ENCODE results near the gene ZNF710.
A peak's percentile ranks its signal among the peaks of the same experiment; 100 is the strongest.
"Not testable (repeated sequence)": the region's sequence is repeated elsewhere in the genome, so short reads cannot be mapped to it uniquely, and the experiment has no call there.

Gene ZNF710

DNA sequence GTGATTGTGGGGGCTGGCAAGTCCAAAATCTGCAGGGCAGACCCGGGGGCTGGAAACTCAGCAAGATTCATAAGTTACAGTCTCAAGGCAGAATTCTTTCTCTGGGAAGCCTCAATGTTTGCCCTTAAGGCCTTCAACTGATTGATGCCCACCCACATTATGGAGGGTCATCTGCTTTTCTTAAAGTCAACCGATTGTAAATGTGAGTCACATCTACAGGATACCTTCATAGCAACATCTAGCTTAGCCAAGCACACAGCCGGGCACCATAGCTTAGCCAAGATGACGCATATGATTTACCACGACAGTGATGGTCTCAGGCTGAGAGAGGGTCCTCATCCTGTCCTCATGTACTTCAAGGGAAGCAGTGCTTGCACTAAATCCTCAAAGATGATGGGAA lies 57.7 kb downstream of the ZNF710 start:
- DNase-seq (ENCODE audit: low read depth in 1 of 2, low spot score in 1 of 2), result no peak

DNA sequence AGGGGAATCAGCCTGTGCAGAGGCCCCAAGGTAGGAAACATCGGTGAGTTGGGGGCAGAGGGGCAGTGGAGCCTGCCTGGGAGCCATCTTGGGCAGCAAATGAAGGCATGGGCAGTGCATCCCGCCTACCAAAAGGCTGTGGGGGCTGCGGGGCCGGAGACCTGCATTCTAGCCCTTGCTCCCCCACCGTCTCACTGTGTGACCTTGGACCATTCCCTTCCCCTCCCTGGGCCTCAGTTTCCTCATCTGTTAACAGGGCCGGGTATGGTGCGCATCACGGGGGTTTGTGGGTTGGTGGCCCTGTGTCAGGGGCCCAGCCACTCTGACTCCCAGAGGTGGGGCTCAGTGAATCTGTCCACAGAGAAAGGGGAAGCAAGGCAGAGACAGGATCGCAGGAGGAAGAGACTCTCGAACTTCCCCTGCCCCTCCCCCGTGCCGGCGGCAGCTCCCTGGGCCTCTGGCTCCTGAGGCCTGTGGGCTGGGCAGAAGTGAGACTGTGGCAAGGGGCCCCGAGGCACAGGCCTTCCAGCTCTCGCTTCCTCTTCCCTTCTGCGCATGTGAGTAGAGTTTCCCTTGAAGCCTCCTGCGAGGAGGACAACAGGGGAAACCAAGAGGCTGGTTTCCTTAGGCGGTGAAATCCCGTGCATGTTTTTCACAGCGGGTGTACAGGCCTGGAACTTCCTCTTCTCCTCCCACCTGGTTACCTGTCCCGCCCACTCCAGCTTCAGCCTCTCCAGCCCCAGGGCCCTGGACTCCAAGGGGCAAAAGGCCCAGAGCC lies 58.3 kb downstream of the ZNF710 start:
- DNase-seq (ENCODE audit: low read depth in 1 of 2, low spot score in 1 of 2), result peak; percentile 29 to 51

DNA sequence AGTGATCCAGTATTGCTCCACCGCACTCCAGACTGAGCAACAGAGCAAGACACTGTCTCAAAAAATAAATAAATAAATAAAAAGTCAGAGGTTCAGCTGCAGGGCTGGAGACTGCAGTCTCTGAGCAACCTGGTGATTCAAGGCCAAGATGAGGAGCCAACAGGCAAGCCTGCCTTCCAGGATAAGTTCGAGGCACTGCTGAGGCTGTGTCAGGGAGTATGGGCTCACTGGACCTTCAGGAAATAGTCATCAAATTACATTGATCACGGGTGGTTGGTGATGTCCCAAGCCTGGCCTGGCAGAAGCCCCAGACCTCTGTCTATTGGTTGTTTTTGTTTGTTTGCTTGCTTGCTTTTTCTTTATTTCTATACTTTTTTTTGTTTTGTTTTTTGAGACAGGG lies 59.7 kb downstream of the ZNF710 start:
- DNase-seq (ENCODE audit: low read depth in 1 of 2, low spot score in 1 of 2), result no peak

DNA sequence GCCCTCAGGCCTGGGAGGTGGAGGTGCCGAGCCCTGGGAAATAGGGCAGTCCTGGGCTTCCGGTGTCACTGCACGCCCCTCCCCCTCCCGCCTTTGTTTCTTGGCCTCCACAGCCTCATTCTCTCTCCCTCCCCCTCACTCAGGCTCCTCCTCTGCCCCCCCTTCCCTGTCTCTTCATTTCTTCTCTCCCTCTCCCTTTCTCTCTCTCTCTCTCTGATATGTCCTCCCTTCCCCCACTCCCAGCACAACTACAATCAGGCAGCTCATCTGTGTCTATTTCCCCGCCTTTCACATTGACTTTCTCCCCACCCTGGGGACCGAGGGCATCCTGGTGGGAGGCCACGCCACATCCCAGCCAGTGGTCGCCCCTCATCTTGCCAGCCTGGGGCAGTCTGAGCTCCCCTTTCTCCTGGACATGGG lies 60.9 kb downstream of the ZNF710 start:
- DNase-seq (ENCODE audit: low read depth in 1 of 2, low spot score in 1 of 2), result peak; percentile 14 to 15

DNA sequence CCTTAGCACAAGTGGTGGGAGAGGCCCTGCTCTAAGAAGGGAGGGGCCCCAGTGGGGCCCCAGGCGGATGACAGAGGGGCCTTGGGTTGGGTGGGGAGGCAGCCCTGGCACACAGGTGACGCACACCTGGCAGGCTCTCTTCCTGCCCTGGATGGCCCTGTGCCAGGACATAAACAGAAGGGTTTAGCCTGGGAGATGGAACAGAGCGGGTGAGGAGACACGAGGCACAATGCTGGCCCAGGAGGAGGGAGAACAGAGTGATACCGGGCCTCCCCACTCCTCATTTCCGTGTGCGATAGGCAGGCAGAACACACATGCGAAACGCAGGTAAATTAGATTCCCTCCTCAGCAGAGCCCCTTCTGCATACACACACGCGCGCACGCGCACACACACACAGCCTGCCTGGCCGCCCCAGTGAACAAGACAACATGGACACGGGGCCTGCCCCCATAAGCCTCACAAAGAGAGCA lies 61.4 kb downstream of the ZNF710 start:
- no peak for DNase-seq (ENCODE audit: low read depth in 1 of 2, low spot score in 1 of 2)

DNA sequence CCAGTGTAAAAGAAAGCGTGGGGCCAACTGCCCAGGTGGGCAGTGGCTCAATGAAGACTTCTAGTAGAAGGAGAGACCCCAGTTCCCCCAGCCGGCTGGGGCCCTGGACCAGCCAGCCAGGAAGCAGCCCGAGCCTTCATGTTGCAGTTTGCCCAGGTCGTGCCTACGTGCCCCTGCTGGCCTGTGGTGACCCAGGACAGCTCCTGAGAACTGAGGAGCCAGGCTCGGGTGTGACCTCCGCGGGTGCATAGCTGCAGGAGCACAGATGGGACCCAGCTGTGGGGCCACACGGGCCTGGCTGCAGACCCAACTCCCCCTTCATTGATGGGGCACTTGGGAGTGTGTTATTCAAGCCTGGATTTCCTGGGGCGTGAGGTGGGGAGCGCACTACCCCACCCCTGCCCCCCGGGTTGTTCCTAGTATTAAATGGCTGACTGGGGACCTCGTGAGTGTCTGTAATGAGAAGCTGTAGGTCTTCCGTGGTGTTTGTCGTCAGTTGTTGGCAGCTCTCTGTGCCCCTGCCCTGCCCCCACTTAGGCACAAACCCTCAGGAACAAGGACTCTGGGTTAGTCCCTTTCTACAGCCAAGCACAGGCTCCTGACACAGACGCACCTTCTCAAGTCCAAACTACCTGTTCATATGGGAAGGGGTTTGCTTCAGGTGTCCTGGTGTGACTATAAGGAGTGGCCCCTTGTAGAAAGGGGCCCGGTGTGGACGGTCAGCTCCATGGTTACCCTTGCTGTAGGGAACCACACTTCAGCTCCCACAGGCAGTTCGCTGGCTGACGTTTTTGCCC lies 62.0 kb downstream of the ZNF710 start:
- no peak for DNase-seq (ENCODE audit: low read depth in 1 of 2, low spot score in 1 of 2)

DNA sequence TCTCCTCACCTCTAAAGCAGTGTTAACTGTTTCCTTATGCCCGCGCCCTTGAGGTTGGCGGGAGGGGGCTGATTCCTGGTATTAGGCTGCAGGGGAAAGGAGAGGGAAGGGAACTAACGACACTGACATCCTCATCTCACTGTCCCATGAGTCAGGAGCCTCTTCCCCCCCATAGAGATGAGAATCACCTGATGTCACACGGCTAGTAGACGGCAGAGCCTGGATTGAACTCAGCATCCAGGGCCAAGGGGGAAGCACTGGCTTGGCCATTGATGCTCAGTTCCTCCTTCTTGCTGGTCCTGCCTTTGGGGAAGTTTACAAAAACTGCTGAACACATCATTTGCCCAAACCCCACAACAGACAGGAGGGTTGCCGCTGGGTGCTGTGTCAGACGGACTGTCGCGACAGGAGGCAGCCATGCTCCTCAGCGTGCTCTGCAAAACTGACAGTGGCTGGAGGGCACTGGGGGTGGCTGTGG lies 62.7 kb downstream of the ZNF710 start:
- DNase-seq (ENCODE audit: low read depth in 1 of 2, low spot score in 1 of 2), result no peak

DNA sequence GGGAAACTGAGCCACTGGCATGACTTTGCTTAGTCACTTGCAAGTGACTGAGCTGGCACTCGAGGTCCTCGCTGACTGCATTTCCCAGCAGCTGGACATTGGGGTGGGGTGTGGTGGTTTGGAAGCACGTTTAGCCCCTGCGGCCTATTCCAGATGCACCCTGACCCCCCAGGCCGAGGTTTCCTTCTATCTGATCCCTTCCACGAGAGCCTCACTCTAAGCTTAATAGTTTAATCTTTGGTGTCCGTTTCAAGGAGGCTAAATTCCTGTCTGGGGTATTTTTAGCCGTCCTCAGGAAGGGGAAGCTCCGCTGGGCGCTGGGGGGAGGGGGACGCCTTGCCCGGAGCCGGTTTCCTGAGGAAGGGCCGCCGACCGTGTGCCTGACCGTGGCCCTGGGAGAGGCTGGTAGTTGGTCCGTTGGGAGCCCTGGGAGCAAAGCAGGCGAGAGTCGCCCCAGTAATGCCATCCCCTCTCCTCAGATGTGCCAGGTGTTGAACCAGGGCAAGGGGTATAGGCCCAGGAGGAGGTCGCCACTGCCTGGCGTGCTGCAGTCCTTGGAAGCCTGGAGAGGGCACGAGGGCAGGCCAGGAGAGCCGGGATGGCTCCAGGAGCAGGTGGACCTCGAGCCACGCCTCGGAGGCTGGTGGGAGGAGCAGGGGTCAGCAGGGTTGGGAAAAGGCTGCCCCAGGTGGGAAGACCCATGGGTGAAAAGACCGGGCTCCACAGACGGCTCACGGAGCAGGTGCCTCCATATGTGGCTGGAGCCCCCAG lies 64.0 kb downstream of the ZNF710 start:
- no peak for DNase-seq (ENCODE audit: low read depth in 1 of 2, low spot score in 1 of 2)

DNA sequence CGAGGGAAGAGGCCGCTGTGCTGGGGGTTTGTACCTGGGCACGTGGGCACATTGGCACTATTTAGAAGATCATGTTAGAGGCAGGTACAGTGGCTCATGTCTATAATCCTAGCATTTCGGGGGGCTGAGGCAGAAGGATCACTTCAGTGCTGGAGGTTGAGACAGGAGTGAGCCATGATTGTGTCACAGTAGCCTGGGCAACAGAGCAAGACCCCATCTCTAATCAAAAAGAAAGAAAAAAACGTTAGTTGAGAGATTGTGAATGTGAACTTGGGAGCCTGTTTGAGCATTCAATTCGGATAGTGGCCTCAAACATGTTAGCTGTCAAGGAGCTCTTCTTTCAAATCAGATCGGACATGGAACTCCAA lies 64.5 kb downstream of the ZNF710 start:
- no peak for DNase-seq (ENCODE audit: low read depth in 1 of 2, low spot score in 1 of 2)

DNA sequence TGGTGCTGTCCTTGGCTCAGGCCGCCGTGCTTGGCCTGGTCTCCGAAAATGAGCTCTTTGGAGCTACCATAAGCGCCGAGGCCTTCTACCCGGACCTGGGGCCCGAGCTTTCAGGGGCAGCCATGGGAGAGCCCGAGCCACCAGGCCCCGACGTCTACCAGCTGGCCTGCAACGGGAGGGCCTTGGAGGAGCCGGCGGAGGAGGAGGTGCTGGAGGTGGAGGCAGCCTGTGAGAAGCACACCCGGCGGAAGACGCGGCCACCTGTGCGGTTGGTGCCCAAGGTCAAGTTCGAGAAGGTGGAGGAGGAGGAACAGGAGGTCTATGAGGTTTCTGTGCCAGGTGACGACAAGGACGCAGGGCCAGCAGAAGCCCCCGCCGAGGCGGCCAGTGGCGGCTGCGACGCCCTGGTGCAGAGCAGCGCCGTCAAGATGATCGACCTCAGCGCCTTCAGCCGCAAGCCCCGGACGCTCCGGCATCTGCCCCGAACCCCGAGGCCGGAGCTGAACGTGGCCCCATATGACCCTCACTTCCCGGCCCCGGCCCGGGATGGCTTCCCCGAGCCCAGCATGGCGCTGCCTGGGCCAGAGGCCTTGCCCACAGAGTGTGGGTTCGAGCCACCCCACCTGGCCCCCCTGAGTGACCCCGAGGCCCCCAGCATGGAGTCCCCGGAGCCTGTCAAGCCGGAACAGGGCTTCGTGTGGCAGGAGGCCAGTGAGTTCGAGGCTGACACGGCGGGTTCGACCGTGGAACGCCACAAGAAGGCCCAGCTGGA lies 66.2 kb downstream of the ZNF710 start:
- DNase-seq (ENCODE audit: low read depth in 1 of 2, low spot score in 1 of 2), result no peak

DNA sequence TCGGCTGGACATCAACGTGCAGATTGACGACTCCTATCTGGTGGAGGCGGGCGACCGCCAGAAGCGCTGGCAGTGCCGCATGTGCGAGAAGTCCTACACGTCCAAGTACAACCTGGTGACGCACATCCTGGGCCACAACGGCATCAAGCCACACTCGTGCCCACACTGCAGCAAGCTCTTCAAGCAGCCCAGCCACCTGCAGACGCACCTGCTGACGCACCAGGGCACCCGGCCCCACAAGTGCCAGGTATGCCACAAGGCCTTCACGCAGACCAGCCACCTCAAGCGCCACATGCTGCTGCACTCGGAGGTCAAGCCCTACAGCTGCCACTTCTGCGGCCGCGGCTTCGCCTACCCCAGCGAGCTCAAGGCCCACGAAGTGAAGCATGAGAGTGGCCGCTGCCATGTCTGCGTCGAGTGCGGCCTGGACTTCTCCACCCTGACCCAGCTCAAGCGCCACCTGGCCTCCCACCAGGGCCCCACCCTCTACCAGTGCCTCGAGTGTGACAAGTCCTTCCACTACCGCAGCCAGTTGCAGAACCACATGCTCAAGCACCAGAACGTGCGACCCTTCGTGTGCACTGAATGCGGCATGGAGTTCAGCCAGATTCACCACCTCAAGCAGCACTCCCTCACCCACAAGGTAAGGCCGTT lies 67.0 kb downstream of the ZNF710 start:
- DNase-seq (ENCODE audit: low read depth in 1 of 2, low spot score in 1 of 2), result no peak

DNA sequence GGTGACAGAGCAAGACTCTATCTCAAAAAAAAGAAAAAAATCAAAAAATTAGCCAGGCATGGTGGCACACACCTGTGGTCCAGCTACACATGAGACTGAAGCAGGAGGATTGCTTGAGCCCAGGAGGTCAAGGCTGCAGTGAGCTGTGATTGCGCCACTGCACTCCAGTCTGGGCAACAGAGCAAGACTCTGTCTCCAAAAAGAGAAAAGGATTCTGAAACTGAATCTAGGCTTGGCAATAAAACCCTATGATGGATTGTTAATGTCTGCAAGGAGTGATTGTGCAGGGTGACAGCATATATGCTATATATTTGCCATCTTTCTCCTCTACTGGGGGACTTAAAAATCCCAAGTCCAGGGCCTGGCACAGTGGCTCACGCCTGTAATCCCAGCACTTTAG lies 69.5 kb downstream of the ZNF710 start:
- not testable (repeated sequence) for DNase-seq (ENCODE audit: low read depth in 1 of 2, low spot score in 1 of 2)

DNA sequence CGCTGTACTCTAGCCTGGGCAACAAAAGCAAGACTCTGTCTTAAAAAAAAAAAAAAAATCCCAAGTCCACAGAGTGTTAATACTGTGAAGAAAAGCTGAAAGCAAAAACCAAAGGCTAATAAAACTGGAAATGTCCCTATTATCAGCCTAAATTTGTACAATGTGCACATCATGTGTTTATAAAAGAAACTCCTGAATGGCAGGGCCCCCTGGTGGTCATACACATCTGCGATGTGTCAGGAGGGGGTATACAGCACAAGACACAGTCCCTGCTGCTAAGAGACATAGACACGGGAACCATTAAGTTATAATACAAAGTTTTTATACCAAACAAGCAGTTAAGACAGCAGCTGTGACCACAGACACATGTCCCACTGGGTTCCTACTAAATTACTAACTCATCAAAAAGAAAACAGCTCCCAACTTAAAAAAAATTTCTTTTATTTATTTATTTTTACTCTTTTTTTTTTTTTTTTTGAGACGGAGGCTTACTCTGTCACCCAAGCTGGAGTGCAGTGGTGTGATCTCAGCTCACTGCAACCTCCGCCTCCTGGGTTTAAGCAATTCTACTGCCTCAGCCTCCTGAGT lies 70.2 kb downstream of the ZNF710 start:
- peak; percentile 56 to 57 for DNase-seq (ENCODE audit: low read depth in 1 of 2, low spot score in 1 of 2)

DNA sequence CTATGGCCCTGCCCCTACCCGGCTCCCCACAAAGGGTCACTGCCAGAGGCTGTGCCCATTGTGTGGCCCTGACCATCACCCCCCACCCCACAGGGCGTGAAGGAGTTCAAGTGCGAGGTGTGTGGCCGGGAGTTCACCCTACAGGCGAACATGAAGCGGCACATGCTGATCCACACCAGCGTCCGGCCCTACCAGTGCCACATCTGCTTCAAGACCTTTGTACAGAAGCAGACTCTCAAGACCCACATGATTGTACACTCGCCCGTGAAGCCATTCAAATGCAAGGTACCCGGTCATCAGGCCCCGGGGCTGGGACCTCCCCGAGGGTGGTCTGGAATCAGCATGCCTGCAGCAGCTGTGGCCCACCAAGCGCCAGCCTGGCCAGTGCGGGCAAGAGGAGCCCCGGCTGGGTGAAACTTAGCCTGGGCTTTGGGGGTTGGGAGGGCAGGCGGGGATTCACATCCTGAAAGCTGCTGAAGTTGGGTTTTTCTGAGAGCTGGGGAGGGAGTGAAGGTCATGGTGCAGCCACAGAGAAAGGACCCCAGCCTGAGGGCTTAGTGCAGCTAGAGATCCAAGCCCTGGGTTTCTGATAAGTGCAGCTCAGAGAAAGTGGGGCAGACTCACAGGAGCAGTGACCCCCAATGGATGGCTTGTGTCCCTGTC lies 72.0 kb downstream of the ZNF710 start:
- DNase-seq (ENCODE audit: low read depth in 1 of 2, low spot score in 1 of 2), result no peak

DNA sequence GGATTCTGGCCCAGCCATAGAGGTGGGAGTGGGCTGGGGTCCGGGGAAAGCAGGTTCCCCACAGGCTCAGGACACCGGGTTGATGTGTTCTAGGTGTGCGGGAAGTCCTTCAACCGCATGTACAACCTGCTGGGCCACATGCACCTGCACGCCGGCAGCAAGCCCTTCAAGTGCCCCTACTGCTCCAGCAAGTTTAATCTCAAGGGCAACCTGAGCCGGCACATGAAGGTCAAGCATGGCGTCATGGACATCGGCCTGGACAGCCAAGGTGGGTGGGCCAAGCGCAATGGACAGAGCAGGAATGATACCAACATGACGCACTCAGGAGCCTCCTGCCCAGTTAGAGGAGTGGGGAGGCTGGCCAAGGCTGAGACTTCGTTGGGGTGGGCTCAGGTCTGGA lies 72.9 kb downstream of the ZNF710 start:
- no peak for DNase-seq (ENCODE audit: low read depth in 1 of 2, low spot score in 1 of 2)

DNA sequence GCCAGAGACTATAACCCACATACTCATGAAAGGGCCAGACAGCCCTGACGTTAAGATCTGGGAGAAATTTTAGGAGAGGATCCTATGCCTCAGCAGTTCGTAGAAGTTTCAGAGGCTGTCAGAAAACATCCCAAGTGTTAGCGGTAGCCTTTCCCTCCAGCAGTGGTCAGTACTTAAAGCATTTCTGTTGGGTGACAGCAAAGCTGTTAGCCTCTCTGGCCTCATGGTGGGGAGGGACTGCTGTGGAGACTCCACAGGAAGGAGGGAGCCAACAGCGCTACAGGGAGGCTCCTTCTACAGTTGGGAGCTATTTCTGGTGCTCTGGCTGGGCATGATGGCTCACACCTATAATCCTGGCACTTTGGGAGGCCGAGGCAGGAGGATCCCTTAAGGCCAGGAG lies 73.8 kb downstream of the ZNF710 start:
- DNase-seq (ENCODE audit: low read depth in 1 of 2, low spot score in 1 of 2), result no peak

DNA sequence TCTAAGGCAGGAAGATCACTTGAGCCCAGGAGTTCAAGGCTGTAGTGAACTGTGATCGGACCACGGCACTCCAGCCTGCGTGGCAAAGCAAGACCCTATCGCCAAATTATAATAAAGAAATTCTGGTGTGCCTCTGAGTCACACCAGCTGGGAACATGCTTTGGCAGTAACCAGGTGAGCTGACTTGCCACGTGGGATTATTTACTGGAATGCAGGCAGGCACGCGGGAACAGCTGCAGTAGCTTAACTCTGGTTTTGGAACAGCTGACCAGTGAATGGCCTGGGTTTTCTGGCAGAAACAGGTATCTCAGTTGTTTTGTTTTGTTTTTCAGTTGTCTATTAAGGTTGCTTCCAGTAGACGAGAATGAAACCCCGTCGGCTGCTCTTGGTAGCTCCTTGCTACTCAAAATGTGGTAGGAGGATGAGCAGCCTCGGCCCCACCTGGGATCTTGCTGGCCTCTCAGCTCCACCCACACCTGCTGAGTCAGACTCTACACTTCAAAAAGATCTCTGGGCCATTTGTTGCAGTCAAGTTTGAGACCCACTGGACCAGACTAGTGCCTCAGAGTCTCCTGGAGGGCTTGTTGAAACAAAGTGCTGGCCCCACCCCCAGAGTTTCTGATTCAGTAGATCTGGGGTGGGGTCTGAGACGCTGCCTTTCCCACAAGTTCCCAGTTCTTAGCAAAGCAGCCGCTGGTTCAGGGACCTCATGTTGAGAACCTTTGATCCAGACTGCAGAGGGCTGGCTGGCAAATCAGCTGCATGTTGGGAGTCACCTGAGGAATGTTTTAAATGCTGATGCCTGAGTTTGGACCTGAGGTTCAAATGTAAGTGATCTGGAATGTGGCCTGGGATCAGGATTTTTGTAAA lies 74.5 kb downstream of the ZNF710 start:
- no peak for DNase-seq (ENCODE audit: low read depth in 1 of 2, low spot score in 1 of 2)

DNA sequence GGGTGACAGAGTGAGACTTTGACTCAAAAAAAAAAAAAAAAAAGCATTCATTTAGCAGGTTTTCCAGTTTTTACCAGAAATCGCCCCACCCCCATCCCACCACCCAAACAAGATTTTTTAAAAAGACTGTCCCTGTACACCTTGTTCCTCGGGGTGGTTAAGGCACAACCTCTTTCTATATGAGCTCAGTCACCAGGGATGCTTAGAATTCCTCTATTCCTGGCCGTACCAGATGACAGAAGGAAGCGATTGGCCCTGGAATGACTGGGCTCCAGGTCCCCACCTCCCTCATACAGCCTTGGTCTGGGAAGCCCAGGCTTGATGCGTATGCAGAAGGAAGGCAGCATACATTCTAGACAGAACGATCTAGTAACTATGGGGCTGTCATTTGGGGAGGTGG lies 75.6 kb downstream of the ZNF710 start:
- DNase-seq (ENCODE audit: low read depth in 1 of 2, low spot score in 1 of 2), result no peak
